ENCODE data around the gene NEDD4L.

NEDD4L gene

GRCh38 chr18:58180172-58180571 is 136.1 kb downstream of the NEDD4L start:
- no peaks in the 10 kb centered on the region for H3K4me1 Mint-ChIP-seq
- H3K27me3 Mint-ChIP-seq, result peaks cover 24% of the 10 kb centered on the region
- no peak overlapping the region for H3K4me3 Mint-ChIP-seq
- no peaks in the 10 kb centered on the region for H3K9me3 Mint-ChIP-seq
- ATAC-seq (replicated peaks; ENCODE audit: extremely low read depth, poor library complexity, severe bottlenecking) (no peak), DNase-seq (ENCODE audit: low spot score in 2 of 2) (no peak)
- H3K27ac Mint-ChIP-seq (ENCODE audit: low read depth), result no peak overlapping the region
- no peaks in the 10 kb centered on the region for H3K36me3 Mint-ChIP-seq (ENCODE audit: insufficient read depth)

GRCh38 chr18:58180738-58181353 is 136.8 kb downstream of the NEDD4L start:
- no peak overlapping the region for H3K27ac Mint-ChIP-seq (ENCODE audit: low read depth)
- ATAC-seq (replicated peaks; ENCODE audit: extremely low read depth, poor library complexity, severe bottlenecking) (peak; percentile 32), DNase-seq (ENCODE audit: low spot score in 2 of 2) (peak; percentile 26 to 41)
- no peak overlapping the region for H3K4me3 Mint-ChIP-seq
- no peaks in the 10 kb centered on the region for H3K36me3 Mint-ChIP-seq (ENCODE audit: insufficient read depth)
- H3K9me3 Mint-ChIP-seq, result no peaks in the 10 kb centered on the region
- H3K4me1 Mint-ChIP-seq, result no peaks in the 10 kb centered on the region
- peaks cover 21% of the 10 kb centered on the region for H3K27me3 Mint-ChIP-seq

DNA sequence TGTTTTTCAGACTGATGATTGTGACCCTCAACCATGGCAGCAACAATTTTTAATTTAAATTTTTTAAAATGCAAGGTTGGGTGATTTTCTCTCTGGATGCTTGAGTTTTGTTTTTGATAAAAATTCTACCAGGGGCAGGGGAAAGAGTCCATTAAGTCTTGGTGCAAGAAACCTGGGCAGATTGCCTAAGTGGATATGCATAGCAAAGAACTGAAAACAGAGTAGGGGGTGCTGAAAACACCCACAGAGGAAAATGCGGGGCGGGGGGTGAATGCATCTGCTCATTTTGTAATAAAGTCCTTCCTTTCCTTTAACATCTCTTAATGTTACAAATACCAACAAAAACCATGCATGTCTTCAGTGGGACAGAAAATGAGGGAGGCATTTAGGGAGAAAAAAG is 138.0 kb downstream of the NEDD4L start:
- ATAC-seq (replicated peaks; ENCODE audit: extremely low read depth, poor library complexity, severe bottlenecking) (no peak), DNase-seq (ENCODE audit: low spot score in 2 of 2) (no peak)
- Mint-ChIP-seq H3K4me1 (no peaks in the 10 kb centered on the region), H3K27me3 (peaks cover 12% of the 10 kb centered on the region), H3K36me3 (ENCODE audit: insufficient read depth) (no peaks in the 10 kb centered on the region), H3K9me3 (no peaks in the 10 kb centered on the region), H3K4me3 (no peak overlapping the region), H3K27ac (ENCODE audit: low read depth) (no peak overlapping the region)

- ATAC-seq (replicated peaks; ENCODE audit: extremely low read depth, poor library complexity, severe bottlenecking), result no peak
- Mint-ChIP-seq H3K27ac (ENCODE audit: low read depth) (no peak overlapping the region), H3K9me3 (no peaks in the 10 kb centered on the region), H3K4me3 (no peak overlapping the region), H3K4me1 (no peaks in the 10 kb centered on the region), H3K36me3 (ENCODE audit: insufficient read depth) (no peaks in the 10 kb centered on the region), H3K27me3 (peaks cover 12% of the 10 kb centered on the region)
- DNase-seq (ENCODE audit: low spot score in 2 of 2), result no peak
Observed at GRCh38 chr18:58183226-58183625, 139.2 kb downstream of the NEDD4L start.

DNA sequence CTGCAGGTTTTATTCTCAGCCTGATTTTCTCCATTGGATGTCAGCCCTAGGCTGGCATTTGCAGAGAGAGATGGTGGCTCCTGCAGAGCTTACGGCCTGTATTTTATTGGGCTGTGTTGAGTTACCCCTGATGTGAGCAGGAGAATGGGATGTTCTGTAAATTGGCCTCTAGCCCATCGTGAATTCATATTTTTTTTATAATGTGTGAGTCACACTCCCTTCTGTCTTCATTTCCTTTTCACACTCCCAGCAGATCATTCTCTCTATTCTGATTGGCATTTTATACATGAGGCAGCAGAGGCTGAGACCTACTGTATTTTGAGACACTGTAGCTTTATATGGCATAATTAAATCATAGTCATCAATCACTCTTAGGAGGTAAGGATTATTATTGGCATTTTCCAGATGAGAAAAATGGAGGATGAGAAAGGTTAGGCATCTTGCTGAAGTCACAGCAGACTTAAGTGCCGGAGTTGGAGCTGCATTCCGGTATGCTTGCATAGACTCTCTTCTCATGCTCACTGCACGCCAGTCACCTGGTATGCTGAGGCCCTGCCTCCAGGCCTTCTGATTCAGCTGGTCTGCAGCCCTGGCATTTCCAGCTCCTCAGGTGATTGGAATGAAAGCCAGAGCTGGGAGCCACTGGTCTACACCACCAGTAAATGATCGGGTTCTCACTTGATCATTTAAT is 142.4 kb downstream of the NEDD4L start:
- Mint-ChIP-seq H3K9me3 (no peaks in the 10 kb centered on the region), H3K4me3 (no peak overlapping the region), H3K4me1 (no peaks in the 10 kb centered on the region), H3K27me3 (peaks cover 17% of the 10 kb centered on the region), H3K27ac (ENCODE audit: low read depth) (no peak overlapping the region), H3K36me3 (ENCODE audit: insufficient read depth) (no peaks in the 10 kb centered on the region)
- DNase-seq (ENCODE audit: low spot score in 2 of 2) (no peak), ATAC-seq (replicated peaks; ENCODE audit: extremely low read depth, poor library complexity, severe bottlenecking) (no peak)

DNA sequence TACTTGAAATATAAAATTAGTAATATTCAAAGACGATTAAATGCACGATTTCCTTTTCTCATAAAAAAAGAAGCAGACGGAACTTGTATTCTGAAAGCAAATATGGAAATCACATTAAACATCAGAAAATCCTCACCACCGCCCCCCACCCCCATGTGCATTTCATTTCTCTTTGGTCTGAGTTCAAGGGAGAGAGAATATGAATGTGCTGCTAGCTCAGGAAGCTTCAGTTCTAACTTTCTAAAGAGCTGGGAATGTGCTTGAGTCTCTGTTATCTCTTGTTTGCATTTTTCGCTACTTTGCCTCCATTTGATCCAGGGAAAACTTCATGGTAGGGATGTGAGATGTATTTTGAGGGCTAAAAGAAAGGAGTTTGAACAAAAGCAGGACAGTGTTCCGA is 143.6 kb downstream of the NEDD4L start:
- no peak for DNase-seq (ENCODE audit: low spot score in 2 of 2)
- H3K9me3 Mint-ChIP-seq, result no peaks in the 10 kb centered on the region
- peaks cover 17% of the 10 kb centered on the region for H3K27me3 Mint-ChIP-seq
- H3K36me3 Mint-ChIP-seq (ENCODE audit: insufficient read depth), result no peaks in the 10 kb centered on the region
- H3K4me1 Mint-ChIP-seq, result no peaks in the 10 kb centered on the region
- H3K27ac Mint-ChIP-seq (ENCODE audit: low read depth), result no peak overlapping the region
- ATAC-seq (replicated peaks; ENCODE audit: extremely low read depth, poor library complexity, severe bottlenecking), result no peak
- no peak overlapping the region for H3K4me3 Mint-ChIP-seq

- Mint-ChIP-seq H3K27me3 (peaks cover 24% of the 10 kb centered on the region), H3K9me3 (no peaks in the 10 kb centered on the region), H3K4me1 (no peaks in the 10 kb centered on the region), H3K4me3 (no peak overlapping the region), H3K27ac (ENCODE audit: low read depth) (no peak overlapping the region), H3K36me3 (ENCODE audit: insufficient read depth) (no peaks in the 10 kb centered on the region)
- no peak for DNase-seq (ENCODE audit: low spot score in 2 of 2)
- ATAC-seq (replicated peaks; ENCODE audit: extremely low read depth, poor library complexity, severe bottlenecking), result no peak
Observed at GRCh38 chr18:58188996-58189395, 145.0 kb downstream of the NEDD4L start.

DNA sequence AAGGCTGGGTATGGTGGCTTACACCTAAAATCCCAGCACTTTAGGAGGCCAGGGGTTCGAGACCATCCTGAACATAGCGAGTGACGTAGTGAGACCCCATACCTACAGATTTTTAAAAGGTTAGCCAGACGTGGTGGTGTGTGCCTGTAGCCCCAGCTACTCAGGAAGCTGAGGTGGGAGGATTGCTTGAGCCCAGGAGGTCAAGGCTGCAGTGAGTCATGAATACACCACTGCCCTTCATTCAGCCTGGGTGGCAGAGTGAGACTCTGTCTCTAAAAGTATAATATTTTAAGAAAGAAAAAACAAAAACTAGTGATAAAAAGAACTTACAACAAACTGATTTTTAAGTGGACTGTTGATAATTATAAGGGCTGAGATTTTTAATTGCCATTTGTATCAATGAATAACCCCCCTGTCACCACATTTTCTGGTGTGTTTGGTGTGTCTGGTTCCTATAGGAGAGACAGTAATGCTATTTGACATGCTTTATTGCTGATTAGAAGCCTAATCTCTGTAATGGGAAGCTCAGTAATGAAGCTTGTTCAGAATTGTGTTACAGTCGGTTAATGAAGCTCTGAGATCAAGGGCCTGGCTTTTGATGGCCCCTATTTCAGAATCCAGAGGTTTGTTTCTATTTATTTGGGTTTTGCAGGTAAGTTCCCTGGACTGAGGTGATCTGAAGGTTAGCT is 147.0 kb downstream of the NEDD4L start:
- Mint-ChIP-seq H3K9me3 (no peaks in the 10 kb centered on the region), H3K4me3 (no peak overlapping the region), H3K27me3 (peaks cover 44% of the 10 kb centered on the region), H3K27ac (ENCODE audit: low read depth) (no peak overlapping the region), H3K4me1 (peaks cover 7% of the 10 kb centered on the region), H3K36me3 (ENCODE audit: insufficient read depth) (no peaks in the 10 kb centered on the region)
- ATAC-seq (replicated peaks; ENCODE audit: extremely low read depth, poor library complexity, severe bottlenecking) (no peak), DNase-seq (ENCODE audit: low spot score in 2 of 2) (no peak)

DNA sequence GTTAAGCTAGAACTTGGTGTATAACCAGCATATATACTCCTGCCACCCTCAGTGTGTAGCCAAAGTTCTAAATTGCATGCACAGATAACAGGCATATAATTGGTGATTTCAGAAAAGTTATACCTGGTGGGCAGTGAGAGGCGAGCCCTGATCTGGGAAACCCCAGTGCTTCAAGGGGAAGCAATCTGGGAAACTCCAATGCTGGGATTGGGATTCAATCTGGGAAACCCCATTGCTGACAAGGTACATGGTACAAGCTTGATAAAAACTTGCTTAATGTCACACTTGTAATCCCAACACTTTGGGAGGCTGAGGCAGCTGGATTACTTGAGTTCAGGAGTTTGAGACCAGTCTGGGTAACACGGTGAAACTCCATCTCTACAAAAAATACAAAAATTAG is 147.6 kb downstream of the NEDD4L start:
- ATAC-seq (replicated peaks; ENCODE audit: extremely low read depth, poor library complexity, severe bottlenecking), result no peak
- H3K9me3 Mint-ChIP-seq, result no peaks in the 10 kb centered on the region
- H3K36me3 Mint-ChIP-seq (ENCODE audit: insufficient read depth), result no peaks in the 10 kb centered on the region
- no peak overlapping the region for H3K27ac Mint-ChIP-seq (ENCODE audit: low read depth)
- peaks cover 9% of the 10 kb centered on the region for H3K4me1 Mint-ChIP-seq
- H3K4me3 Mint-ChIP-seq, result no peak overlapping the region
- no peak for DNase-seq (ENCODE audit: low spot score in 2 of 2)
- peaks cover 51% of the 10 kb centered on the region for H3K27me3 Mint-ChIP-seq

DNA sequence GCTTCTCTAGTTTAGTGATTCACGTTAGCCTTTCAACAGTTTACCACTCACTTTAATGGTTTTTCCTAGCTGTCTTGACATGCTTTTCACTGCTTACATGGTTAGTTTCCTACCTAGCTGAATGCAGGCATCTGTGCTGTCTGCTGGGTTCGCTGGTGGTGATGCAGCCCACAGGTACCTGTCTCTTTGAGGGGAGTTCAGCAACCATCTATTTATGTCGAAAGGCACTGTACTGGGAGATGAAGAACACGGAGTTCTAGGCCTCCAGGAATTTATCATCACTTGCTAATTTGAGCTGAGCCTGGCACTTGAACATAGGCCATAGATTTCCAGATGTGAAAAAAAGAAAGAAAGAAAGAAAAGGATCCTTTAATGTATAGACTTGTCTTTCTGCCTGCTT is 148.5 kb downstream of the NEDD4L start:
- H3K9me3 Mint-ChIP-seq, result no peaks in the 10 kb centered on the region
- H3K4me1 Mint-ChIP-seq, result peaks cover 9% of the 10 kb centered on the region
- no peak overlapping the region for H3K4me3 Mint-ChIP-seq
- H3K27me3 Mint-ChIP-seq, result peaks cover 58% of the 10 kb centered on the region
- DNase-seq (ENCODE audit: low spot score in 2 of 2) (no peak), ATAC-seq (replicated peaks; ENCODE audit: extremely low read depth, poor library complexity, severe bottlenecking) (no peak)
- H3K36me3 Mint-ChIP-seq (ENCODE audit: insufficient read depth), result no peaks in the 10 kb centered on the region
- H3K27ac Mint-ChIP-seq (ENCODE audit: low read depth), result no peak overlapping the region

DNA sequence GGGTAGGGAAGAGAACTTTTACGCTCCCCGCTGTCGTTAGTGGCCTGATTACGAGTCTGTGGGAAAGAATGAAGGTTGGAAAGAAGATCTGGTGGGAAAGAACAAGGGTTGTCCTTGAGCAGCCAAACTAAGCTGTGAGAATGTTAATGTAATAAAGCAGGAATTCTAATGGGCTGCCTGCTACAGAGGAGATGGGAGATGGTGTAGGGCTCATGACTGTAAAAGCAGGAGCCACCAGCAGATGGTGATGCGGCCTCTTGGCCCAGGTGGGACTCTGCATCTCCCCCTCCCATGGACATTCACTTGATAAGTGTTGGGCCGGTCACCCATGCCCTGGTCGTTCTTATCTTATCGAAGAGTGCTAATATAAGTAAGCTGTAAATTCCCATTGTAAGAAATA is 150.0 kb downstream of the NEDD4L start:
- peaks cover 9% of the 10 kb centered on the region for H3K4me1 Mint-ChIP-seq
- H3K9me3 Mint-ChIP-seq, result no peaks in the 10 kb centered on the region
- DNase-seq (ENCODE audit: low spot score in 2 of 2) (no peak), ATAC-seq (replicated peaks; ENCODE audit: extremely low read depth, poor library complexity, severe bottlenecking) (no peak)
- H3K27me3 Mint-ChIP-seq, result peaks cover 57% of the 10 kb centered on the region
- no peaks in the 10 kb centered on the region for H3K36me3 Mint-ChIP-seq (ENCODE audit: insufficient read depth)
- no peak overlapping the region for H3K4me3 Mint-ChIP-seq
- no peak overlapping the region for H3K27ac Mint-ChIP-seq (ENCODE audit: low read depth)

DNA sequence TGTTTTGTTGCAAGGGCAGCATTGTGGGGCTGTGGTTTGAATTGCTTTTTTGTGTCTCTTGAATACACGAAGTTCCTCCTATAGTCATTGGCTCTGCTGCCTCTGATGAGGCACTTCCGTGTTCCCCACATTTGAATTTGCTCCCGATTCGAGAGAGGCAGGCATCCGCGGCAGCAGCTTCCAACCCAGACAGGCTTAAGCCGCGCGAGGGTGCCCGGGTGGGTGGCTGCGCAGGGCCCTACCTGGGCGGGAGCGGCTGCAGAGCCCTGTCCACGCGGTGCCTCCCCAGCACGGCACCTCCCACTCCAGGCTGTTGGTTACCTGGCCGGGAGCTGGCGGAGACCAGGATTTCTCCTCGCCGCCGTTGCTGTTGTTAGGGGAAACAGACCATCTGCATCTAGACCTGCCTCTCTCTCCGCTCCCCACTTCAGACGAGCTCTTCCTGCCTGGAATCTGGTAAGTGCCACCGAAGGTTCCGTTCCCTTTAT is 151.3 kb downstream of the NEDD4L start:
- peak overlapping the region; percentile 40 for H3K4me3 Mint-ChIP-seq
- ATAC-seq (replicated peaks; ENCODE audit: extremely low read depth, poor library complexity, severe bottlenecking), result peak; percentile 19
- DNase-seq (ENCODE audit: low spot score in 2 of 2), result no peak
- peaks cover 9% of the 10 kb centered on the region for H3K4me1 Mint-ChIP-seq
- no peaks in the 10 kb centered on the region for H3K36me3 Mint-ChIP-seq (ENCODE audit: insufficient read depth)
- H3K27ac Mint-ChIP-seq (ENCODE audit: low read depth), result no peak overlapping the region
- no peaks in the 10 kb centered on the region for H3K9me3 Mint-ChIP-seq
- peaks cover 44% of the 10 kb centered on the region for H3K27me3 Mint-ChIP-seq

DNA sequence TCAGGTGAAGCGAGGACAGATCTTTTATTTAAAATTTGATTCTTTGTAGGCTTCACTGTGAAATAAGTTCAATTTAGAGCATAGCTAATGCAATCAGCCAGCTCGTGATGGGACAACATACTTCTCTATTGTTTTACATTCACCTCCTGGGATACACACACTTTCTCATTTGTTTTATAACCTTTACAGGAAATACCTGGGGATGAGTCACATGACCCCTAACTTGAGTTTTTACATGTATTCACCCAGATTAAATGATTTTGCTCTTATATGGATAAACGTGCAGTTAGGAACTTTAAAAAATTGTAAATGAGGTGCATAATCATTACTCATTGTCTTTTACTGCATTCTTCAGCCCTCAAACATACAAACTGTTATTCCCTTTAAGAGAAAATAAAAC is 152.1 kb downstream of the NEDD4L start:
- DNase-seq (ENCODE audit: low spot score in 2 of 2) (no peak), ATAC-seq (replicated peaks; ENCODE audit: extremely low read depth, poor library complexity, severe bottlenecking) (no peak)
- Mint-ChIP-seq H3K4me1 (peaks cover 9% of the 10 kb centered on the region), H3K4me3 (peak overlapping the region; percentile 40), H3K36me3 (ENCODE audit: insufficient read depth) (no peaks in the 10 kb centered on the region), H3K27me3 (peaks cover 42% of the 10 kb centered on the region), H3K9me3 (no peaks in the 10 kb centered on the region), H3K27ac (ENCODE audit: low read depth) (no peak overlapping the region)
